ENCODE results near the gene SPOCK3.

The SPOCK3 gene

GRCh38 chr4:167136270-167136669 is 98.0 kb downstream of the SPOCK3 start:
- no peak for DNase-seq (ENCODE audit: low read depth)
- TF ChIP-seq CTCF (IDR thresholded peaks at IDR 0.05; ENCODE audit: low read depth, low read length, missing control alignments): no peak

GRCh38 chr4:167129146-167129545 is 105.1 kb downstream of the SPOCK3 start:
- no peak overlapping the region for H3K4me3 ChIP-seq (ENCODE audit: low read depth, low read length)
- TF ChIP-seq CTCF (IDR thresholded peaks at IDR 0.05; ENCODE audit: low read depth, low read length, missing control alignments): no peak
- DNase-seq (ENCODE audit: low read depth): no peak

More at GRCh38 chr4:167136270-167136669, 98.0 kb downstream of the SPOCK3 start:
- no peak overlapping the region for H3K4me3 ChIP-seq (ENCODE audit: low read depth, low read length)

- DNase-seq (ENCODE audit: low read depth): no peak
- TF ChIP-seq CTCF (IDR thresholded peaks at IDR 0.05; ENCODE audit: low read depth, low read length, missing control alignments): no peak
- H3K4me3 ChIP-seq (ENCODE audit: low read depth, low read length): no peak overlapping the region
Observed at GRCh38 chr4:167119392-167119791, 114.9 kb downstream of the SPOCK3 start.

GRCh38 chr4:167117273-167117672 is 117.0 kb downstream of the SPOCK3 start:
- no peak for TF ChIP-seq CTCF (IDR thresholded peaks at IDR 0.05; ENCODE audit: low read depth, low read length, missing control alignments)
- H3K4me3 ChIP-seq (ENCODE audit: low read depth, low read length): no peak overlapping the region
- DNase-seq (ENCODE audit: low read depth): no peak

GRCh38 chr4:167114416-167114971 is 119.8 kb downstream of the SPOCK3 start:
- no peak overlapping the region for H3K4me3 ChIP-seq (ENCODE audit: low read depth, low read length)
- DNase-seq (ENCODE audit: low read depth): no peak
- TF ChIP-seq CTCF (IDR thresholded peaks at IDR 0.05; ENCODE audit: low read depth, low read length, missing control alignments): no peak

GRCh38 chr4:167111622-167112021 is 122.7 kb downstream of the SPOCK3 start:
- no peak overlapping the region for H3K4me3 ChIP-seq (ENCODE audit: low read depth, low read length)
- no peak for TF ChIP-seq CTCF (IDR thresholded peaks at IDR 0.05; ENCODE audit: low read depth, low read length, missing control alignments)
- no peak for DNase-seq (ENCODE audit: low read depth)

- no peak for DNase-seq (ENCODE audit: low read depth)
- H3K4me3 ChIP-seq (ENCODE audit: low read depth, low read length): no peak overlapping the region
- no peak for TF ChIP-seq CTCF (IDR thresholded peaks at IDR 0.05; ENCODE audit: low read depth, low read length, missing control alignments)
Observed at GRCh38 chr4:167111092-167111491, 123.2 kb downstream of the SPOCK3 start.
